Measurements from ENCODE around the gene DECR2.
"Not testable (repeated sequence)": the region's sequence is repeated elsewhere in the genome, so short reads cannot be mapped to it uniquely, and the experiment has no call there.

The DECR2 gene

GRCh38 chr16:371515-372301 is 30.0 kb upstream of the DECR2 start:
- TF ChIP-seq POLR2A (IDR thresholded peaks at IDR 0.05; ENCODE audit: low read depth, low read length) = no peak
- no peak for DNase-seq (ENCODE audit: insufficient read length, low spot score)
- no peak for FAIRE-seq

DNA sequence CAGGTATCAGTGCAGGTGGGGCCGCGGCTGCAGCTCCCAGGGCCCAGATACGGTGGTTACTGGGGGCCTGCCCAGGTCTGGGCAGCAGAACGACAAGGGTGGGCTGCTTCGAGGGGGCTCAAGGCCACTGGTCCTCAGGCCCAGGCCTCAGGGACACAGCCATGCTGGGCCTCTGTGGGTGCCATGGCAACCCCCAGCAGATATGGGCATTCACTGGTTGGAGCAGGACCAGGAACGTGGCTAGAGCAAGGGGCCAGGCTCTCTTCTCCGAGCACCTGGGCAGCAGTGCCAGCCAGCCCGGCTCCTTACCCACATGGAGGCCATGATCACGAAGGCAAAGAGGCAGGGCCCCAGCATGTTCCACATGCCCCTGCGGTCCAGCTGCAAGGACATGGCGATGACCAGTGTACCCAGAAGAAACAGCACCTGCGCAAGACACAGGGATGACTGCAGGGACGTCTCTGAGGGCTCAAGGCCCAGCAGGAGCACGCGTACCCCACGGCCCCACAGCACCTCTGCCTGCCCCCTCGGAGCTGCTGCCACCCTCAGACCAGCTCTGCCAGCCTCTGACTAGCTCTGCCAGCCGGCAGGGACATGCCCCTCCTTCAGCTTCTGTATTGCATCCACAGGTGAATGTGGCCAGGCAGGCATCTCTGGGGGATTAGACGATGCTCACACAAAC is 29.2 kb upstream of the DECR2 start:
- no peak for TF ChIP-seq POLR2A (IDR thresholded peaks at IDR 0.05; ENCODE audit: low read depth, low read length)
- no peak for FAIRE-seq
- DNase-seq (ENCODE audit: insufficient read length, low spot score) = no peak

GRCh38 chr16:373020-373598 is 28.6 kb upstream of the DECR2 start:
- DNase-seq (ENCODE audit: insufficient read length, low spot score) = no peak
- no peak for FAIRE-seq
- TF ChIP-seq POLR2A (IDR thresholded peaks at IDR 0.05; ENCODE audit: low read depth, low read length) = no peak

DNA sequence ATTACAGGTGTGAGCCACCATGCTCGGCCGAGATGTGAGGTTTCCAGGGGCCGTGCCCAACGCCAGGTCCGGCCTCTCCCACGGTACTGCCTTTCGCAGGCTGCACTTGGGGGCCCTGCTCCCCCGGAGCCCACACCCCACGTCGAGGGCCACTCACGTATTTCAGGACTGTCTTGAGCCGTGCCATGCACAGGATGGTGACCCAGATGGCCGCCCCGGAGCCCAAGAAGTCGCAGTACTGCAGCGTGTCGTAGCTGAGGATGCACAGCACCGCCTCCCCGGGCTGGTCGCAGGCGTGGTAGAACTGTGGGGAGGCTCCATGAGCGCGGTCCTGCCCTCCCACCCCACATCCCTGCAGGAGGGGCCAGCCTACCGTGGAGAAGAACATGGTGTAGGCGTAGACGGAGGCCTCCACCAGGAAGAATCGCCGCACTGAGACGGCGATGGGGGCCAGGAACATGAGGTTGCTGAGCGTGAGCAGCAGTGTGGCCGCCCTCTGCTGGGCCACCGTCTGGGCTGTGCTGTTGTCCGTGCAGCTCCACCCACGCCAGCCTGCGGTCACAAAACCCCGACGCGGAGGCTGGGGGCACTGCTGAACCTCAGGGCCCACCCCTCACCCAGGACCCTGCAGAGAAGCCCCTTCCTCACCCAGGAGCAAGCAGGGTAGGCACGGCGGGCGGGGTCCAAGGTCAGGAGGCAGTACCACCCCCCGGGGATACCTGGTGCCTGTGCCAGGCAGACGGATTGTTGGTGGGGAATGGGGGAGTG is 27.7 kb upstream of the DECR2 start:
- DNase-seq (ENCODE audit: insufficient read length, low spot score) (no peak), FAIRE-seq (no peak)
- no peak for TF ChIP-seq POLR2A (IDR thresholded peaks at IDR 0.05; ENCODE audit: low read depth, low read length)

GRCh38 chr16:374616-374926 is 27.1 kb upstream of the DECR2 start:
- DNase-seq (ENCODE audit: insufficient read length, low spot score) = no peak
- no peak for FAIRE-seq
- TF ChIP-seq POLR2A (IDR thresholded peaks at IDR 0.05; ENCODE audit: low read depth, low read length) = no peak

DNA sequence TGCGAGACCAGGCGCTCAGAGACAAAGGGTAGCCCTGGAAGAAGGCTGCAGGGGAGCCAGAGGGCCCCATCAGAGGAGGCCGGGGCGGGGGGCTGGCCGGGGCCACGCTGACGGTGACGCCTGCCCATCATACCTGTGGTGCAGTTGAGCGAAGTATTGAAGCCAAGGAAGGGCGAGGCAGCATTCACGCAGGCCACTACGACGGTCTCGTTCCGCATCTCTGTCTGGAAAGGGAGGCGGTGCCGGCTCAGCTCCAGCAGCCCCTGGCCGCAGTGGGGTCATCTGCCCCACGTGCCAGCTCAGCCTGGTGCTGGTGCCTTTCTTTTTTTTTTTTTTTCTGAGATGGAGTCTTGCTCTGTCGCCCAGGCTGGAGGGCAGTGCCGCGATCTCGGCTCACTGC is 26.5 kb upstream of the DECR2 start:
- no peak for FAIRE-seq
- no peak for DNase-seq (ENCODE audit: insufficient read length, low spot score)
- TF ChIP-seq POLR2A (IDR thresholded peaks at IDR 0.05; ENCODE audit: low read depth, low read length) = no peak

GRCh38 chr16:375927-376816 is 25.5 kb upstream of the DECR2 start:
- FAIRE-seq (no peak), DNase-seq (ENCODE audit: insufficient read length, low spot score) (no peak)
- no peak for TF ChIP-seq POLR2A (IDR thresholded peaks at IDR 0.05; ENCODE audit: low read depth, low read length)

DNA sequence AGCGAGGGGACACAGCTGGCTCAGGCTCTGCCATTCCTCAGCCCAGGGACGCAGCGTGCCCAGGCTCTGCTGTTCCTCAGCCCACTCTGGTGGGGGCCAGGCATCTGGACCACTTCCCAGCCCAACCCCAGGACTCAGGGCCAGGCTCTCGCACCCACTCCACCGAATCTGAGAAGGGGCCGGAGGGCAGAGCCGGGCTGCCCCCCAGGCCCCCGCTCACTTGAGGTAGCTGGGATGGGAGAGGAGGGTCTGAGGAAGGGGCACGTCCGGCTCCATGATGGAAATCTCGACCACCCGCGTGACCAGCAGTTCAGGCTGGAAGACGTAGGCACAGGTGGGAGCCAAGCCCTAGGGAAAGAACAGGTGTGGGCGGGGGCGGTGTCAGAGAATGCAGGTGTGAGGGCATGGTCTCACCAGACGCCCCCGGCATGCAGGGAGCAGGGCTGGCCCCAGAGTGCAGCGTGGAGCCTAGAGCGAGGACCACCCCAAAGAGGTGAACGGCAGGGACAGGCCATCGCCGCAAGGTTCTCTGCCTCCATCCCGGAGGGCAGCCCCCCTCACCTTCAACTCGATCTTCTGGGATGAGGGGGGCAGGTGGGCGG is 24.8 kb upstream of the DECR2 start:
- FAIRE-seq (no peak), DNase-seq (ENCODE audit: insufficient read length, low spot score) (no peak)
- no peak for TF ChIP-seq POLR2A (IDR thresholded peaks at IDR 0.05; ENCODE audit: low read depth, low read length)

- FAIRE-seq (no peak), DNase-seq (ENCODE audit: insufficient read length, low spot score) (no peak)
- TF ChIP-seq POLR2A (IDR thresholded peaks at IDR 0.05; ENCODE audit: low read depth, low read length) = no peak
These were observed 24.2 kb upstream of the DECR2 start for GRCh38 chr16:377419-377951.

- DNase-seq (ENCODE audit: insufficient read length, low spot score); FAIRE-seq: not testable (repeated sequence)
These were observed 23.4 kb upstream of the DECR2 start for GRCh38 chr16:378113-378820.

DNA sequence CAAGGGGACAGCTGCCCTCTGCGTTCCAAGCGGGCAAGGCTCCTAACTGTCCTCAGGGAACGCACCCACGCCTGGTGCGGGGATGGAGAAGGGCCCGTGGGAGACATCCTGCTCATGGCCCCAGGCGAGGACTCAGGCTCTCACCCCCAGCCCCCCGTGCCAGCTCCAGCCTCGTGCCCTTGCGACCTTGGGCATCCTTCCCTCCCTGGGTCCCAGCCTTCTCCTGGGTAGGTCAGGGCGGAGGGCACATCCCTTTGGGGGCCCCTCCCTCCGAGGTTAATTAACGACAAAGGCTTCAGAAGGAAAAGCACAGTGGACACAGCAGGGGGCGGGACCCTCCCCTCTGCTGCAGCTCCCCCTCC is 22.9 kb upstream of the DECR2 start:
- no peak for DNase-seq (ENCODE audit: insufficient read length, low spot score)
- TF ChIP-seq POLR2A (IDR thresholded peaks at IDR 0.05; ENCODE audit: low read depth, low read length) = no peak
- FAIRE-seq = no peak

- no peak for FAIRE-seq
- DNase-seq (ENCODE audit: insufficient read length, low spot score) = no peak
- TF ChIP-seq POLR2A (IDR thresholded peaks at IDR 0.05; ENCODE audit: low read depth, low read length) = no peak
These were observed 22.3 kb upstream of the DECR2 start for GRCh38 chr16:379183-379960.
